NCI-H128 (cell line): ENCODE measurements around the gene PDLIM3.
A peak's percentile ranks its signal among the peaks of the same experiment; 100 is the strongest.
"Not testable (repeated sequence)": the region's sequence is repeated elsewhere in the genome, so short reads cannot be mapped to it uniquely, and the experiment has no call there.

ENCODE experiments used
- DNase-seq: peaks from one replicate; lab custom pipeline; 2025; ENCODE audit not compliant: unreplicated experiment; lab: John Stamatoyannopoulos, UW

The PDLIM3 gene

GRCh38 chr4:185522451-185522850 lies 12.9 kb downstream of the PDLIM3 start:
- no peak for DNase-seq

- DNase-seq = no peak
Observed at GRCh38 chr4:185520119-185520518, 15.2 kb downstream of the PDLIM3 start.

- DNase-seq = no peak
Observed at GRCh38 chr4:185518494-185518893, 16.8 kb downstream of the PDLIM3 start.

GRCh38 chr4:185518069-185518468 lies 17.2 kb downstream of the PDLIM3 start:
- DNase-seq = no peak

- DNase-seq = no peak
Observed at GRCh38 chr4:185515248-185515647, 20.1 kb downstream of the PDLIM3 start.

- DNase-seq = no peak
Observed at GRCh38 chr4:185514182-185514697, 21.1 kb downstream of the PDLIM3 start.

- DNase-seq = no peak
Observed at GRCh38 chr4:185513489-185514181, 21.7 kb downstream of the PDLIM3 start.

GRCh38 chr4:185512516-185512915 lies 22.8 kb downstream of the PDLIM3 start:
- no peak for DNase-seq

GRCh38 chr4:185511243-185511642 lies 24.1 kb downstream of the PDLIM3 start:
- not testable (repeated sequence) for DNase-seq

- DNase-seq = no peak
Observed at GRCh38 chr4:185510806-185511205, 24.5 kb downstream of the PDLIM3 start.

- peak; percentile 21 for DNase-seq
Observed at GRCh38 chr4:185508181-185508580, 27.1 kb downstream of the PDLIM3 start.

- no peak for DNase-seq
Observed at GRCh38 chr4:185506422-185506821, 28.9 kb downstream of the PDLIM3 start.

- no peak for DNase-seq
Observed at GRCh38 chr4:185504098-185505047, 30.9 kb downstream of the PDLIM3 start.

GRCh38 chr4:185502386-185502785 lies 32.9 kb downstream of the PDLIM3 start:
- DNase-seq = no peak

GRCh38 chr4:185500576-185500975 lies 34.7 kb downstream of the PDLIM3 start:
- DNase-seq = no peak

- DNase-seq = no peak
Observed at GRCh38 chr4:185500035-185500434, 35.3 kb downstream of the PDLIM3 start.

- DNase-seq = no peak
Observed at GRCh38 chr4:185488650-185489049, 46.7 kb downstream of the PDLIM3 start.

GRCh38 chr4:185481401-185481800 lies 53.9 kb downstream of the PDLIM3 start:
- no peak for DNase-seq

GRCh38 chr4:185480016-185480732 lies 55.1 kb downstream of the PDLIM3 start:
- DNase-seq = no peak

GRCh38 chr4:185479507-185479971 lies 55.8 kb downstream of the PDLIM3 start:
- DNase-seq = no peak

GRCh38 chr4:185473247-185473646 lies 62.1 kb downstream of the PDLIM3 start:
- no peak for DNase-seq
